A549 (cell line): ENCODE results near the gene DACT3. TPM values are rescaled to one million over a fixed set of nuclear protein-coding genes. Genes with fewer than 3 reads are reported as not detected.

Source experiments
- ATAC-seq, 2 experiments: fragments of 200-7000 bp in 1 of 2; fragments of >200 bp in 1 of 2; cut with Nextera tagmentation in 1 of 2; cut with Tn5 transposase in 1 of 2; 3 replicates each; pipeline versions ENCODE4 v1.8.0 to v1.9.1; 2018 to 2020; ENCODE audit warnings: mild to moderate bottlenecking in 1 of 2, moderate library complexity in 1 of 2
- CTCF ChIA-PET: fragments of 300-600 bp; sonication (Branson Sonifier 250); formaldehyde crosslinking; extraction: SDS; loops from one replicate; lab custom pipeline; 2021; ENCODE audit warnings: antibody characterized with exemption, inconsistent platforms; lab: Yijun Ruan, JAX
- POLR2A ChIA-PET: fragments of 350-600 bp; formaldehyde crosslinking; extraction: SDS; loops from one replicate; lab custom pipeline; 2021; ENCODE audit warnings: antibody characterized with exemption, inconsistent platforms; lab: Yijun Ruan, JAX
- DNase-seq, 2 experiments: peaks; one replicate each; pipeline versions ENCODE4 v3.0.0 to v3.0.0-alpha.2; 2011 to 2016; ENCODE audit warnings: low read depth in 1 of 2, low spot score in 1 of 2
- FAIRE-seq: peaks from 2 replicates; lab custom pipeline; 2011; peaks lifted over from hg19 to GRCh38; lab: Jason Lieb, UNC
- H3K27ac ChIP-seq, 2 experiments: fragments of >200 bp; sonication (Bioruptor Twin); formaldehyde crosslinking; 3 replicates each; pipeline ENCODE4 v1.5.1; 2016 to 2017
- H3K4me1 ChIP-seq: fragments of >200 bp; sonication (Bioruptor Twin); formaldehyde crosslinking; 3 replicates; pipeline ENCODE4 v1.6.1; 2016
- H3K4me2 ChIP-seq: fragments of >200 bp; sonication (Bioruptor Twin); formaldehyde crosslinking; 3 replicates; pipeline ENCODE4 v1.6.1; 2016
- H3K4me3 ChIP-seq: fragments of >200 bp; sonication (Bioruptor Twin); formaldehyde crosslinking; 3 replicates; pipeline ENCODE4 v1.5.1; 2016
- H3K9me3 ChIP-seq: fragments of >200 bp; sonication (Bioruptor Twin); formaldehyde crosslinking; 3 replicates; pipeline ENCODE4 v1.6.1; 2016
- ATOH8 ChIP-seq: fragments of 250-450 bp; sonication (Bioruptor Pico); IDR thresholded peaks from 2 replicates; pipeline ENCODE4 v1.5.0; 2020; ENCODE audit warnings: low read depth, mild to moderate bottlenecking, moderate library complexity
- BCL3 ChIP-seq: fragments of >200 bp; sonication (Bioruptor Twin); formaldehyde crosslinking; IDR thresholded peaks from 3 replicates; pipeline ENCODE4 v1.6.1; 2016
- CBX2 ChIP-seq: fragments of 200-600 bp; sonication (generic); IDR thresholded peaks from 2 replicates; pipeline ENCODE4 v1.6.1; 2016; ENCODE audit warnings: low read depth, mild to moderate bottlenecking, borderline replicate concordance
- CEBPB ChIP-seq, 2 experiments: fragments of >200 bp in 1 of 2; sonication (Bioruptor Twin) in 1 of 2; formaldehyde crosslinking in 1 of 2; IDR thresholded peaks; 2 replicates each; pipeline ENCODE4 v1.6.1; 2012 to 2016
- CHD4 ChIP-seq: fragments of 200-600 bp; sonication (generic); IDR thresholded peaks from 2 replicates; pipeline ENCODE4 v1.6.1; 2016; ENCODE audit warnings: antibody characterized with exemption, mild to moderate bottlenecking, borderline replicate concordance
- EHF ChIP-seq: fragments of 250-450 bp; sonication (Bioruptor Pico); IDR thresholded peaks from 2 replicates; pipeline ENCODE4 v1.5.0; 2020; ENCODE audit warnings: mild to moderate bottlenecking
- FOSB ChIP-seq: fragments of 250-450 bp; sonication (Bioruptor Pico); IDR thresholded peaks from 2 replicates; pipeline ENCODE4 v1.5.0; 2020; ENCODE audit warnings: mild to moderate bottlenecking, moderate library complexity
- FOXS1 ChIP-seq: fragments of 250-450 bp; sonication (Bioruptor Pico); IDR thresholded peaks from 2 replicates; pipeline ENCODE4 v1.5.0; 2020; ENCODE audit warnings: mild to moderate bottlenecking, moderate library complexity
- HDAC2 ChIP-seq: fragments of 200-600 bp; sonication (generic); IDR thresholded peaks from 2 replicates; pipeline ENCODE4 v1.6.1; 2016
- HES2 ChIP-seq: fragments of >200 bp; sonication (Bioruptor Twin); formaldehyde crosslinking; IDR thresholded peaks from 2 replicates; pipeline ENCODE4 v1.6.1; 2016
- JUNB ChIP-seq: fragments of >200 bp; sonication (Bioruptor Twin); formaldehyde crosslinking; IDR thresholded peaks from 2 replicates; pipeline ENCODE4 v1.6.1; 2016
- KDM1A ChIP-seq: fragments of 200-600 bp; sonication (generic); IDR thresholded peaks from 2 replicates; pipeline ENCODE4 v1.6.1; 2016; ENCODE audit warnings: low read depth, mild to moderate bottlenecking
- MAFK ChIP-seq: fragments of 450-650 bp; IDR thresholded peaks from 2 replicates; pipeline ENCODE4 v1.6.1; 2014; ENCODE audit not compliant: partially characterized antibody
- MAZ ChIP-seq: fragments of 150-350 bp; IDR thresholded peaks from 2 replicates; pipeline ENCODE4 v1.6.1; 2014; ENCODE audit warnings: antibody characterized with exemption, low read depth, low read length, borderline replicate concordance
- MYC ChIP-seq: IDR thresholded peaks from 2 replicates; pipeline ENCODE4 v1.6.1; 2012; ENCODE audit warnings: mild to moderate bottlenecking, inconsistent platforms, low read length, improper control_type of control experiment, borderline replicate concordance
- PHF8 ChIP-seq: fragments of 200-600 bp; sonication (generic); IDR thresholded peaks from 2 replicates; pipeline ENCODE4 v1.6.1; 2016; ENCODE audit warnings: low read depth, mild to moderate bottlenecking, antibody characterized with exemption, moderate library complexity, borderline replicate concordance
- RCOR1 ChIP-seq: fragments of 150-350 bp; IDR thresholded peaks from 2 replicates; pipeline ENCODE4 v1.6.1; 2014; ENCODE audit warnings: antibody characterized with exemption, low read length, low read depth
- SREBF2 ChIP-seq: fragments of 450-650 bp; IDR thresholded peaks from 2 replicates; pipeline ENCODE4 v1.6.1; 2014; ENCODE audit warnings: mild to moderate bottlenecking, moderate library complexity
- TFCP2L1 ChIP-seq: fragments of 250-450 bp; sonication (Bioruptor Pico); IDR thresholded peaks from 2 replicates; pipeline ENCODE4 v1.5.0; 2021; ENCODE audit warnings: mild to moderate bottlenecking
- TP53 ChIP-seq: fragments of 250-450 bp; sonication (Bioruptor Pico); IDR thresholded peaks from 2 replicates; pipeline ENCODE4 v1.5.0; 2021; ENCODE audit warnings: mild to moderate bottlenecking, moderate library complexity
- WGBS: methylation state at CpG from one replicate; pipeline ENCODE4 v1.1.6; 2017; ENCODE audit errors: missing lambda C conversion rate; 5-methylcytosine and 5-hydroxymethylcytosine counted together
- polyA plus RNA-seq, 4 experiments: library from polyadenylated mRNA; depleted of rRNA in 3 of 4; stranded (reverse); fragments of >200 nt; fragmentation: RNase III in 1 of 4; extraction: RNeasy Plus Mini Kit Qiagen cat#74134 plus additional on column Dnase treatment in 1 of 4; gene quantifications; 2 replicates in 3 of 4; 3 replicates in 1 of 4; pipeline ENCODE4 v1.2.3, GENCODE V29; 2011 to 2017
- TF ChIP-seq, protein P1 (sequence below): fragments of 200-600 bp; sonication (generic); IDR thresholded peaks from 2 replicates; pipeline ENCODE4 v1.6.1; 2016; ENCODE audit warnings: antibody characterized with exemption, mild to moderate bottlenecking, moderate library complexity
- TF ChIP-seq, protein P2 (sequence below): fragments of >200 bp; sonication (Bioruptor Twin); formaldehyde crosslinking; IDR thresholded peaks from 3 replicates; pipeline ENCODE4 v1.5.1; 2016
- TF ChIP-seq, protein P3 (sequence below): IDR thresholded peaks from 2 replicates; pipeline ENCODE4 v1.6.1; 2012; ENCODE audit warnings: low read depth, borderline replicate concordance

Gene DACT3
- polyA plus RNA-seq, 2 of the 4 experiments (the other 2 are of a cell fraction), result 0.32 to 0.36 TPM

DNA sequence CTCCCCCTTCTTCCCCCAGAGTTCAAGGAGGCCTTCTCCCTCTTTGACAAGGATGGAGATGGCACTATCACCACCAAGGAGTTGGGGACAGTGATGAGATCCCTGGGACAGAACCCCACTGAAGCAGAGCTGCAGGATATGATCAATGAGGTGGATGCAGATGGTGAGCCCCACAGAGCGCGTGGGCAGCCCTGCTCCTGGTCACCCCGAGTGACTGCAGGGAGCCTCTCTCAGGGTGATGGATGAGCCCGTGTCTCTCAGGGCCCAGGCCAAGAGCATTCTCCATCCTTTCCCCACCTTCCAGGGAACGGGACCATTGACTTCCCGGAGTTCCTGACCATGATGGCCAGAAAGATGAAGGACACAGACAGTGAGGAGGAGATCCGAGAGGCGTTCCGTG lies 52.8 kb downstream of the DACT3 start:
- ChIA-PET POLR2A (no interaction called here), CTCF (interaction anchor here (1.1 to 34.1 kb wide), 6 partner anchors 8 to 122 kb away, joined by 3 to 737 read pairs (median 4); partner anchors contain the start of genes DACT3, GNG8 and PTGIR)
- TF ChIP-seq CBX2, result no peak
- TF ChIP-seq, protein P1, sequence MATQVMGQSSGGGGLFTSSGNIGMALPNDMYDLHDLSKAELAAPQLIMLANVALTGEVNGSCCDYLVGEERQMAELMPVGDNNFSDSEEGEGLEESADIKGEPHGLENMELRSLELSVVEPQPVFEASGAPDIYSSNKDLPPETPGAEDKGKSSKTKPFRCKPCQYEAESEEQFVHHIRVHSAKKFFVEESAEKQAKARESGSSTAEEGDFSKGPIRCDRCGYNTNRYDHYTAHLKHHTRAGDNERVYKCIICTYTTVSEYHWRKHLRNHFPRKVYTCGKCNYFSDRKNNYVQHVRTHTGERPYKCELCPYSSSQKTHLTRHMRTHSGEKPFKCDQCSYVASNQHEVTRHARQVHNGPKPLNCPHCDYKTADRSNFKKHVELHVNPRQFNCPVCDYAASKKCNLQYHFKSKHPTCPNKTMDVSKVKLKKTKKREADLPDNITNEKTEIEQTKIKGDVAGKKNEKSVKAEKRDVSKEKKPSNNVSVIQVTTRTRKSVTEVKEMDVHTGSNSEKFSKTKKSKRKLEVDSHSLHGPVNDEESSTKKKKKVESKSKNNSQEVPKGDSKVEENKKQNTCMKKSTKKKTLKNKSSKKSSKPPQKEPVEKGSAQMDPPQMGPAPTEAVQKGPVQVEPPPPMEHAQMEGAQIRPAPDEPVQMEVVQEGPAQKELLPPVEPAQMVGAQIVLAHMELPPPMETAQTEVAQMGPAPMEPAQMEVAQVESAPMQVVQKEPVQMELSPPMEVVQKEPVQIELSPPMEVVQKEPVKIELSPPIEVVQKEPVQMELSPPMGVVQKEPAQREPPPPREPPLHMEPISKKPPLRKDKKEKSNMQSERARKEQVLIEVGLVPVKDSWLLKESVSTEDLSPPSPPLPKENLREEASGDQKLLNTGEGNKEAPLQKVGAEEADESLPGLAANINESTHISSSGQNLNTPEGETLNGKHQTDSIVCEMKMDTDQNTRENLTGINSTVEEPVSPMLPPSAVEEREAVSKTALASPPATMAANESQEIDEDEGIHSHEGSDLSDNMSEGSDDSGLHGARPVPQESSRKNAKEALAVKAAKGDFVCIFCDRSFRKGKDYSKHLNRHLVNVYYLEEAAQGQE, result no peak
- TF ChIP-seq HES2, result no peak
- TF ChIP-seq MYC, result no peak
- TF ChIP-seq, protein P2, sequence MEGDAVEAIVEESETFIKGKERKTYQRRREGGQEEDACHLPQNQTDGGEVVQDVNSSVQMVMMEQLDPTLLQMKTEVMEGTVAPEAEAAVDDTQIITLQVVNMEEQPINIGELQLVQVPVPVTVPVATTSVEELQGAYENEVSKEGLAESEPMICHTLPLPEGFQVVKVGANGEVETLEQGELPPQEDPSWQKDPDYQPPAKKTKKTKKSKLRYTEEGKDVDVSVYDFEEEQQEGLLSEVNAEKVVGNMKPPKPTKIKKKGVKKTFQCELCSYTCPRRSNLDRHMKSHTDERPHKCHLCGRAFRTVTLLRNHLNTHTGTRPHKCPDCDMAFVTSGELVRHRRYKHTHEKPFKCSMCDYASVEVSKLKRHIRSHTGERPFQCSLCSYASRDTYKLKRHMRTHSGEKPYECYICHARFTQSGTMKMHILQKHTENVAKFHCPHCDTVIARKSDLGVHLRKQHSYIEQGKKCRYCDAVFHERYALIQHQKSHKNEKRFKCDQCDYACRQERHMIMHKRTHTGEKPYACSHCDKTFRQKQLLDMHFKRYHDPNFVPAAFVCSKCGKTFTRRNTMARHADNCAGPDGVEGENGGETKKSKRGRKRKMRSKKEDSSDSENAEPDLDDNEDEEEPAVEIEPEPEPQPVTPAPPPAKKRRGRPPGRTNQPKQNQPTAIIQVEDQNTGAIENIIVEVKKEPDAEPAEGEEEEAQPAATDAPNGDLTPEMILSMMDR, result no peak
- no peak for TF ChIP-seq CEBPB (IDR thresholded peaks at IDR 0.05)
- TF ChIP-seq RCOR1, result no peak
- TF ChIP-seq TP53, result no peak
- TF ChIP-seq HDAC2, result no peak
- no peak for TF ChIP-seq CHD4
- TF ChIP-seq, protein P3, sequence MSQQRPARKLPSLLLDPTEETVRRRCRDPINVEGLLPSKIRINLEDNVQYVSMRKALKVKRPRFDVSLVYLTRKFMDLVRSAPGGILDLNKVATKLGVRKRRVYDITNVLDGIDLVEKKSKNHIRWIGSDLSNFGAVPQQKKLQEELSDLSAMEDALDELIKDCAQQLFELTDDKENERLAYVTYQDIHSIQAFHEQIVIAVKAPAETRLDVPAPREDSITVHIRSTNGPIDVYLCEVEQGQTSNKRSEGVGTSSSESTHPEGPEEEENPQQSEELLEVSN, result no peak
- no peak for TF ChIP-seq MAZ
- TF ChIP-seq FOSB (CRISPR knock-in tag), result no peak
- WGBS, result 92% methylated on average over 9 of the region's 9 CpGs
- no peak for FAIRE-seq
- Histone ChIP-seq H3K27ac (no peak overlapping the region), H3K9me3 (no peaks in the 10 kb centered on the region), H3K4me2 (no peak overlapping the region), H3K4me1 (peaks cover 12% of the 10 kb centered on the region), H3K4me3 (no peak overlapping the region)
- no peak for DNase-seq
- no peak for ATAC-seq

DNA sequence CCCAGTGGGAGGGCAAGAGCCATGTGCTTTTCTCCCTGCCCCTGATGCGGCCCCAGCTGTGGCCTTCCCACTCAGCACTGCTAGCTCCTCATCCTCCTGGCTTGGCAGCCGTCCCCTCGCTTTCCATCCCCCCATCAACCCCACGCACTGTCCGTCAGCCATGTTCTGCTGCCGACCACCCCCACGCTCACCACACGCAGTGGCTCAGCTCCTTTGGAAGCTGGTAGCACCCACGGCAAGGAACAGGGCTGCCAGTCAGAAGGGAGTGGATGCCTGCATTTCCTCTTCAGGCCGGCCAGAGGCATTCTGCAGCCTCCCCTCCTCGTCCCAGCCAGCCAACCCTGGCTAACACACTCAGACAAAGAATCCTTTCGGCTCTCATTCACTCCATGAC lies 53.5 kb downstream of the DACT3 start:
- Histone ChIP-seq H3K4me3 (no peak overlapping the region), H3K4me2 (no peak overlapping the region), H3K9me3 (no peaks in the 10 kb centered on the region), H3K4me1 (peaks cover 20% of the 10 kb centered on the region), H3K27ac (no peak overlapping the region)
- FAIRE-seq, result no peak
- POLR2A ChIA-PET, result no interaction called here
- 94% methylated on average over 12 of the region's 12 CpGs for WGBS
- DNase-seq, result no peak
- CTCF ChIA-PET, result interaction anchor here (0.8 to 34.1 kb wide), 10 partner anchors 9 to 141 kb away, joined by 3 to 737 read pairs (median 4); partner anchors contain the start of genes DACT3, GNG8 and PTGIR
- no peak for ATAC-seq
- no peak for TF ChIP-seq HDAC2

DNA sequence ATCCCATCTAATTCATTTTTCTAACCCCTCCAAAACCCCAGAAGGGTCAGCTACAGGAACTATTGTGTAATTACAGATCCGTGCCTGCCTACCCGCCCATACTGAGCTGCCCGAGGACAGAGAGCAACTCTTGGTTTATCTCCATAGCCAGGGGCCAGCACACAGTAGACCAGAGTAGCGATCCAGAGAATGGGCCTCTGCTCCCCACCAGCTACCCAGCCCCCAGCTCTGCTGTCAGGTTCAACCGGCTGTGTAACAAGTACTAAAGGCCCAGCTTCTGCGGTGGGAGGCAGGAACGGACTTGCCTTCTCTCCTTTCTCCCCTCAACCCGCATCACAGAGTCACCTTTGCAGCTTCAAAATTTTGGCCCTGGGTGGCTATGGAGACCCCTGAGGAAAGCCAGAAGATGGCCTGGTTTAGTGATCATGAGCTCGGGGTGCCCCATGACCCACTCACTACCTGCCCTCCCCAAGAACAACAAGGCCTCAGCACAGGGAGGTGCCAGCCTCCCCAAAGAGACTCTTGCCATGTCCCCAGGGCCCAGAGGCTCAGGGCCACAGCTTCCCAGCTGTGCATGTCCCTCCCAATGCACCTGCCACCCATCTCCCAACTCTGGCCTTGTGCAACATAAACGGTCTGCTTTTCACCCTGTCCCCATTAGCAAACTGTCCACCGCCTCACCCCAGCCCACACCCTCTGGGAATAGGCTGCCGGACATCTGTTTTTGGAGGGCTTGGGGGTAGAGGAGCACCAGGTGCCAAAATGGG lies 54.1 kb downstream of the DACT3 start:
- Histone ChIP-seq H3K9me3 (no peaks in the 10 kb centered on the region), H3K4me2 (no peak overlapping the region), H3K4me1 (peaks cover 21% of the 10 kb centered on the region), H3K27ac (no peak overlapping the region), H3K4me3 (no peak overlapping the region)
- ATAC-seq (no peak), DNase-seq (no peak), FAIRE-seq (no peak)
- 90% methylated on average over 12 of the region's 12 CpGs for WGBS
- ChIA-PET CTCF (interaction anchor here (0.8 to 34.1 kb wide), 11 partner anchors 9 to 142 kb away, joined by 3 to 737 read pairs (median 3); partner anchors contain the start of genes DACT3, GNG8 and PTGIR), POLR2A (no interaction called here)
- TF ChIP-seq EHF (CRISPR knock-in tag), result no peak
- no peak for TF ChIP-seq PHF8
- no peak for TF ChIP-seq KDM1A
- no peak for TF ChIP-seq JUNB
- TF ChIP-seq, protein P3, result no peak
- TF ChIP-seq BCL3, result no peak
- TF ChIP-seq TFCP2L1, result no peak
- no peak for TF ChIP-seq ATOH8
- no peak for TF ChIP-seq HDAC2
- no peak for TF ChIP-seq MAFK
- TF ChIP-seq FOXS1 (CRISPR knock-in tag), result no peak
- TF ChIP-seq SREBF2, result no peak
